Measurements from ENCODE around the gene DNAAF3.

The DNAAF3 gene

GRCh38 chr19:55188625-55189024, 22.2 kb upstream of the DNAAF3 start:
- DNase-seq (ENCODE audit: low read depth): peak; percentile 53
- H3K4me3 ChIP-seq (replicated peaks; ENCODE audit: low read depth, low read length): no peak overlapping the region
- no peak for TF ChIP-seq CTCF (IDR thresholded peaks at IDR 0.05; ENCODE audit: low read length, missing control alignments)

- no peak overlapping the region for H3K4me3 ChIP-seq (replicated peaks; ENCODE audit: low read depth, low read length)
- no peak for TF ChIP-seq CTCF (IDR thresholded peaks at IDR 0.05; ENCODE audit: low read length, missing control alignments)
These were observed 19.7 kb upstream of the DNAAF3 start for GRCh38 chr19:55186080-55186479.

GRCh38 chr19:55181740-55182139, 15.3 kb upstream of the DNAAF3 start:
- TF ChIP-seq CTCF (IDR thresholded peaks at IDR 0.05; ENCODE audit: low read length, missing control alignments): no peak
- no peak overlapping the region for H3K4me3 ChIP-seq (replicated peaks; ENCODE audit: low read depth, low read length)
- DNase-seq (ENCODE audit: low read depth): no peak

More at GRCh38 chr19:55186080-55186479, 19.7 kb upstream of the DNAAF3 start:
- DNase-seq (ENCODE audit: low read depth): no peak

- peak within 1 kb of the TSS; percentile 44 for H3K4me3 ChIP-seq (replicated peaks; ENCODE audit: low read depth, low read length)
- DNase-seq (ENCODE audit: low read depth): no peak
- no peak for TF ChIP-seq CTCF (IDR thresholded peaks at IDR 0.05; ENCODE audit: low read length, missing control alignments)
These were observed 13.4 kb upstream of the DNAAF3 start, which contains the start of gene SYT5 for GRCh38 chr19:55179606-55180484. SYT5 (minus strand) TSS chr19:55180289; CDS start chr19:55179041, 1,248 bp downstream.

- peak overlapping the region; percentile 44 for H3K4me3 ChIP-seq (replicated peaks; ENCODE audit: low read depth, low read length)
- no peak for TF ChIP-seq CTCF (IDR thresholded peaks at IDR 0.05; ENCODE audit: low read length, missing control alignments)
- peak; percentile 80 for DNase-seq (ENCODE audit: low read depth)
These were observed 12.6 kb upstream of the DNAAF3 start for GRCh38 chr19:55178781-55179599.

GRCh38 chr19:55176076-55176475, 9.7 kb upstream of the DNAAF3 start:
- no peak for DNase-seq (ENCODE audit: low read depth)
- no peak for TF ChIP-seq CTCF (IDR thresholded peaks at IDR 0.05; ENCODE audit: low read length, missing control alignments)
- no peak overlapping the region for H3K4me3 ChIP-seq (replicated peaks; ENCODE audit: low read depth, low read length)

Measured in fibroblast of pulmonary artery (primary cell).